ENCODE measurements around the gene OR1A2. TPM values are rescaled to one million over a fixed set of nuclear protein-coding genes. Genes with fewer than 3 reads are reported as not detected.

The OR1A2 gene
- total and polyA plus RNA-seq, 4 donors, result not detected

- Histone ChIP-seq H3K27me3 (ENCODE audit: control insufficient read depth in 4 of 4, insufficient read depth in 4 of 4, low read length in 3 of 4) (peaks cover 0 to under 1% (median 0%) of the 10 kb centered on the region in 4 donors), H3K9ac (ENCODE audit: low read depth in 1 of 2, low read length in 2 of 2) (no peak overlapping the region), H3K27ac (ENCODE audit: low read depth in 1 of 2, low read length in 2 of 2) (no peak overlapping the region), H3K9me3 (ENCODE audit: control insufficient read depth in 4 of 4, low read length in 3 of 4) (no peaks in the 10 kb centered on the region), H3K4me3 (ENCODE audit: low read depth in 1 of 3, low read length in 3 of 3) (no peak overlapping the region), H3K4me1 (ENCODE audit: control insufficient read depth in 4 of 4, insufficient read depth in 4 of 4, low read length in 3 of 4) (no peaks in the 10 kb centered on the region), H3K36me3 (ENCODE audit: control insufficient read depth in 4 of 4, insufficient read depth in 3 of 4, low read depth in 1 of 4, low read length in 3 of 4) (no peaks in the 10 kb centered on the region)
- TF ChIP-seq RXRA (IDR thresholded peaks at IDR 0.05) (no peak), HNF4A (conservative IDR thresholded peaks at IDR 0.05) (no peak), JUND (IDR thresholded peaks at IDR 0.05) (no peak), SP1 (IDR thresholded peaks at IDR 0.05) (no peak), GABPA (IDR thresholded peaks at IDR 0.05 in 1 of 2, conservative IDR thresholded peaks at IDR 0.05 in 1 of 2) (no peak), HNF4G (IDR thresholded peaks at IDR 0.05) (no peak), YY1 (IDR thresholded peaks at IDR 0.05) (no peak), ZBTB33 (IDR thresholded peaks at IDR 0.05) (no peak), RAD21 (IDR thresholded peaks at IDR 0.05) (no peak), ATF3 (IDR thresholded peaks at IDR 0.05) (no peak), NR2F2 (IDR thresholded peaks at IDR 0.05) (no peak), FOXA1 (IDR thresholded peaks at IDR 0.05) (no peak), MAX (IDR thresholded peaks at IDR 0.05) (no peak)
- WGBS, result 63% methylated on average over 4 of the region's 4 CpGs
- DNase-seq (ENCODE audit: low spot score), result no peak
Observed at GRCh38 chr17:3189961-3190360, 7.4 kb upstream of the OR1A2 start.

GRCh38 chr17:3207367-3207766 lies 10.0 kb downstream of the OR1A2 start, which contains the start of gene OR1A1:
Gene OR1A1, plus strand, starts transcription at chr17:3207667. Its CDS starts 7,954 bp downstream, at chr17:3215621.
- Histone ChIP-seq H3K4me1 (ENCODE audit: control insufficient read depth in 4 of 4, insufficient read depth in 4 of 4, low read length in 3 of 4) (no peaks in the 10 kb centered on the region), H3K4me3 (ENCODE audit: low read depth in 1 of 3, low read length in 3 of 3) (no peak within 1 kb of the TSS), H3K27ac (ENCODE audit: low read depth in 1 of 2, low read length in 2 of 2) (no peak within 1 kb of the TSS), H3K27me3 (ENCODE audit: control insufficient read depth in 4 of 4, insufficient read depth in 4 of 4, low read length in 3 of 4) (peaks cover 0 to 3% (median 0%) of the 10 kb centered on the region in 4 donors), H3K36me3 (ENCODE audit: control insufficient read depth in 4 of 4, insufficient read depth in 3 of 4, low read depth in 1 of 4, low read length in 3 of 4) (no peaks in the 10 kb centered on the region), H3K9me3 (ENCODE audit: control insufficient read depth in 4 of 4, low read length in 3 of 4) (peaks cover 0 to 5% (median 0%) of the 10 kb centered on the region in 4 donors), H3K9ac (ENCODE audit: low read depth in 1 of 2, low read length in 2 of 2) (no peak within 1 kb of the TSS)
- no peak for DNase-seq (ENCODE audit: low spot score)
- 60% methylated on average over 7 of the region's 7 CpGs for WGBS
- TF ChIP-seq FOXA1 (IDR thresholded peaks at IDR 0.05) (no peak), ATF3 (IDR thresholded peaks at IDR 0.05) (no peak), RXRA (IDR thresholded peaks at IDR 0.05) (no peak), HNF4G (IDR thresholded peaks at IDR 0.05) (no peak), EGR1 (IDR thresholded peaks at IDR 0.05; ENCODE audit: low read depth in 2 of 2) (no peak), ZBTB33 (IDR thresholded peaks at IDR 0.05) (no peak), FOXA2 (IDR thresholded peaks at IDR 0.05) (no peak), SP1 (IDR thresholded peaks at IDR 0.05) (no peak), YY1 (IDR thresholded peaks at IDR 0.05) (no peak), CTCF (IDR thresholded peaks at IDR 0.05; ENCODE audit: low read depth, low read length, missing input control) (no peak), MAX (IDR thresholded peaks at IDR 0.05) (no peak), RAD21 (IDR thresholded peaks at IDR 0.05) (no peak), TAF1 (conservative IDR thresholded peaks at IDR 0.05) (no peak), HNF4A (conservative IDR thresholded peaks at IDR 0.05) (no peak), JUND (IDR thresholded peaks at IDR 0.05) (no peak), GABPA (IDR thresholded peaks at IDR 0.05 in 1 of 2, conservative IDR thresholded peaks at IDR 0.05 in 1 of 2) (no peak), REST (IDR thresholded peaks at IDR 0.05) (no peak), NR2F2 (IDR thresholded peaks at IDR 0.05) (no peak)

Data from liver (tissue), 9 donors.